H9 (cell line): Measurements from ENCODE around the gene CEP112. TPM values are rescaled to one million over a fixed set of nuclear protein-coding genes. Genes with fewer than 3 reads are reported as not detected.

Experiments used
- DNase-seq: peaks from one replicate; pipeline ENCODE4 v3.0.0-alpha.2; 2017
- H2AFZ ChIP-seq: one replicate; pipeline ENCODE4 v1.6.1; 2013; ENCODE audit warnings: mild to moderate bottlenecking, low read length, control low read depth, moderate library complexity
- H2AK5ac ChIP-seq: 2 replicates; pipeline ENCODE4 v1.6.1; 2013; ENCODE audit warnings: low read length, control low read depth, mixed read lengths; ENCODE audit not compliant: insufficient read length
- H2BK120ac ChIP-seq: one replicate; pipeline ENCODE4 v1.6.1; 2013; ENCODE audit warnings: low read depth, mild to moderate bottlenecking, low read length, control low read depth, inconsistent platforms; ENCODE audit not compliant: poor library complexity, severe bottlenecking
- H2BK12ac ChIP-seq: 2 replicates; pipeline ENCODE4 v1.6.1; 2013; ENCODE audit warnings: low read length, control low read depth, mixed read lengths, low read depth; ENCODE audit not compliant: insufficient read length
- H2BK15ac ChIP-seq: 2 replicates; pipeline ENCODE4 v1.6.1; 2013; ENCODE audit warnings: low read depth, low read length, control low read depth
- H2BK20ac ChIP-seq: one replicate; pipeline ENCODE4 v1.6.1; 2013; ENCODE audit warnings: low read depth, mild to moderate bottlenecking, low read length, control low read depth, inconsistent platforms; ENCODE audit not compliant: poor library complexity, severe bottlenecking
- H2BK5ac ChIP-seq: 2 replicates; pipeline ENCODE4 v1.6.1; 2013; ENCODE audit warnings: low read length, control low read depth, mixed read lengths; ENCODE audit not compliant: insufficient read length
- H3K14ac ChIP-seq: 2 replicates; pipeline ENCODE4 v1.6.1; 2013; ENCODE audit warnings: low read length, control low read depth; ENCODE audit not compliant: insufficient read depth
- H3K18ac ChIP-seq: 2 replicates; pipeline ENCODE4 v1.6.1; 2013; ENCODE audit warnings: low read depth, mild to moderate bottlenecking, mixed read lengths, low read length, control low read depth; ENCODE audit not compliant: insufficient read length
- H3K23ac ChIP-seq: 2 replicates; pipeline ENCODE4 v1.6.1; 2013; ENCODE audit warnings: low read length, control low read depth, mixed read lengths, low read depth; ENCODE audit not compliant: insufficient read length
- H3K23me2 ChIP-seq: 2 replicates; pipeline ENCODE4 v1.6.1; 2013; ENCODE audit warnings: low read depth, mild to moderate bottlenecking, mixed read lengths, low read length, control low read depth; ENCODE audit not compliant: insufficient read length, poor library complexity, severe bottlenecking
- H3K27ac ChIP-seq: 2 replicates; pipeline ENCODE4 v1.5.1; 2013; ENCODE audit warnings: low read length, control low read depth, mixed read lengths, low read depth; ENCODE audit not compliant: insufficient read length
- H3K27me3 ChIP-seq: 2 replicates; pipeline ENCODE4 v1.6.1; 2013; ENCODE audit warnings: low read length, control low read depth, inconsistent platforms; ENCODE audit not compliant: insufficient read depth
- H3K4ac ChIP-seq: 2 replicates; pipeline ENCODE4 v1.6.1; 2013; ENCODE audit warnings: low read depth, mild to moderate bottlenecking, control low read depth, inconsistent platforms, low read length, moderate library complexity
- H3K4me1 ChIP-seq: 2 replicates; pipeline ENCODE4 v1.6.1; 2013; ENCODE audit warnings: low read length, control low read depth, inconsistent platforms; ENCODE audit not compliant: insufficient read depth
- H3K4me2 ChIP-seq: 2 replicates; pipeline ENCODE4 v1.6.1; 2013; ENCODE audit warnings: low read length, control low read depth, mixed read lengths; ENCODE audit not compliant: insufficient read length, insufficient read depth
- H3K56ac ChIP-seq: 2 replicates; pipeline ENCODE4 v1.6.1; 2013; ENCODE audit warnings: low read depth, mild to moderate bottlenecking, mixed read lengths, low read length, control low read depth; ENCODE audit not compliant: insufficient read length
- H3K79me1 ChIP-seq: 2 replicates; pipeline ENCODE4 v1.6.1; 2013; ENCODE audit warnings: low read depth, mild to moderate bottlenecking, moderate library complexity, low read length, control low read depth, inconsistent platforms; ENCODE audit not compliant: insufficient read depth, poor library complexity, severe bottlenecking
- H3K79me2 ChIP-seq: 2 replicates; pipeline ENCODE4 v1.6.1; 2013; ENCODE audit warnings: low read length, control low read depth, inconsistent platforms; ENCODE audit not compliant: insufficient read depth
- H3K9ac ChIP-seq: 2 replicates; pipeline ENCODE4 v1.6.1; 2013; ENCODE audit warnings: low read length, control low read depth, mixed read lengths; ENCODE audit not compliant: insufficient read length; ENCODE audit errors: extremely low read depth
- H3K9me3 ChIP-seq: one replicate; pipeline ENCODE4 v1.6.1; 2013; ENCODE audit warnings: low read depth, low read length, inconsistent platforms; ENCODE audit not compliant: control insufficient read depth
- H3T11ph ChIP-seq: one replicate; pipeline ENCODE4 v1.6.1; 2013; ENCODE audit warnings: mild to moderate bottlenecking, low read length, control low read depth, inconsistent platforms
- H4K20me1 ChIP-seq: one replicate; pipeline ENCODE4 v1.6.1; 2013; ENCODE audit not compliant: control insufficient read depth, insufficient read length, insufficient read depth
- H4K5ac ChIP-seq: 2 replicates; pipeline ENCODE4 v1.6.1; 2013; ENCODE audit warnings: low read depth, mild to moderate bottlenecking, mixed read lengths, low read length, control low read depth; ENCODE audit not compliant: insufficient read length
- H4K8ac ChIP-seq: replicated peaks from 2 replicates; pipeline ENCODE4 v1.6.1; 2013; ENCODE audit warnings: low read length, control low read depth, mixed read lengths, low read depth; ENCODE audit not compliant: insufficient read length
- H4K91ac ChIP-seq: 2 replicates; pipeline ENCODE4 v1.6.1; 2013; ENCODE audit warnings: low read depth, mild to moderate bottlenecking, moderate library complexity, mixed read lengths, low read length, control low read depth; ENCODE audit not compliant: insufficient read length
- H3K27ac Mint-ChIP-seq, 3 experiments: 2 replicates in 2 of 3; 3 replicates in 1 of 3; pipeline ENCODE4 v1.8.0; 2020 to 2021; ENCODE audit warnings: mixed read lengths in 3 of 3, mild to moderate bottlenecking in 1 of 3, moderate library complexity in 1 of 3
- H3K27me3 Mint-ChIP-seq: 2 replicates; pipeline ENCODE4 v1.8.0; 2021; ENCODE audit warnings: low read depth, mild to moderate bottlenecking, moderate library complexity, mixed read lengths
- H3K36me3 Mint-ChIP-seq, 3 experiments: 2 replicates in 2 of 3; 3 replicates in 1 of 3; pipeline ENCODE4 v1.8.0; 2020 to 2021; ENCODE audit warnings: low read depth in 3 of 3, mixed read lengths in 3 of 3; ENCODE audit not compliant: insufficient read depth in 1 of 3
- H3K4me1 Mint-ChIP-seq, 2 experiments: 2 replicates each; pipeline ENCODE4 v1.8.0; 2020; ENCODE audit warnings: mixed read lengths in 2 of 2
- H3K4me3 Mint-ChIP-seq, 2 experiments: 2 replicates in 1 of 2; 3 replicates in 1 of 2; pipeline ENCODE4 v1.8.0; 2020 to 2021; ENCODE audit warnings: mild to moderate bottlenecking in 2 of 2, mixed read lengths in 2 of 2, moderate library complexity in 1 of 2
- H3K9me3 Mint-ChIP-seq, 2 experiments: 2 replicates in 1 of 2; 3 replicates in 1 of 2; pipeline ENCODE4 v1.8.0; 2020; ENCODE audit warnings: mild to moderate bottlenecking in 2 of 2, mixed read lengths in 2 of 2, moderate library complexity in 1 of 2
- WGBS: extraction: QIAGEN DNeasy Blood & Tissue Kit; methylation state at CpG from one replicate; pipeline ENCODE4 v1.1.7; 2013; ENCODE audit warnings: missing lambda C conversion rate, low lambda C conversion rate, mixed read lengths; ENCODE audit not compliant: insufficient read length; ENCODE audit errors: extremely low coverage; 5-methylcytosine and 5-hydroxymethylcytosine counted together
- total RNA-seq: library from RNA; stranded (reverse); gene quantifications from 2 replicates; pipeline ENCODE4 v1.2.1, GENCODE V29; 2021
- TF ChIP-seq, protein P1 (sequence below): fragments of 200-600 bp; sonication (generic); conservative IDR thresholded peaks from 3 replicates; pipeline ENCODE4 v1.8.0; 2021; ENCODE audit warnings: antibody characterized with exemption, mild to moderate bottlenecking

CEP112 gene
- total RNA-seq, 1 experiment from 2014 or later, result 5.4 TPM

DNA sequence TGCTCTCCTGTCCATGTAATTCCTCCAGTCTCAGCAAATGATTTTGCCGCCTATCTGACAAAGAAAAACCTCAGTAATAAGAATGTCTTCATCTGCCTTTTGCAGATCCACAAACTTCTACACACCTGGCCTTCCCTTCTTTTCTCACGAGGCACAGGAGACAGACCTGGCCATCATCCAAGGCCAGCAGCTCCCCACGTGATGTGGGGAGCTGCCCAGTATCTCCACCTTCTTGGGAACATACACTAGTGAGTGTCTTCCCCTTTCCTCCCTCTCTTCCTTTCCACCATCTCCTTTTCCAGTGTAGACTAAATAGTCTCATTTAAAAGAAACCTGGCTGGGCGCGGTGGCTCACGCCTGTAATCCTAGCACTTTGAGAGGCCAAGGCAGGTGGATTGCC, 274.4 kb downstream of the CEP112 start:
- no peaks in the 10 kb centered on the region for H3K4me1 ChIP-seq
- H3K14ac ChIP-seq, result no peak overlapping the region
- H3K56ac ChIP-seq, result no peak overlapping the region
- H2BK12ac ChIP-seq, result no peak overlapping the region
- TF ChIP-seq, protein P1, sequence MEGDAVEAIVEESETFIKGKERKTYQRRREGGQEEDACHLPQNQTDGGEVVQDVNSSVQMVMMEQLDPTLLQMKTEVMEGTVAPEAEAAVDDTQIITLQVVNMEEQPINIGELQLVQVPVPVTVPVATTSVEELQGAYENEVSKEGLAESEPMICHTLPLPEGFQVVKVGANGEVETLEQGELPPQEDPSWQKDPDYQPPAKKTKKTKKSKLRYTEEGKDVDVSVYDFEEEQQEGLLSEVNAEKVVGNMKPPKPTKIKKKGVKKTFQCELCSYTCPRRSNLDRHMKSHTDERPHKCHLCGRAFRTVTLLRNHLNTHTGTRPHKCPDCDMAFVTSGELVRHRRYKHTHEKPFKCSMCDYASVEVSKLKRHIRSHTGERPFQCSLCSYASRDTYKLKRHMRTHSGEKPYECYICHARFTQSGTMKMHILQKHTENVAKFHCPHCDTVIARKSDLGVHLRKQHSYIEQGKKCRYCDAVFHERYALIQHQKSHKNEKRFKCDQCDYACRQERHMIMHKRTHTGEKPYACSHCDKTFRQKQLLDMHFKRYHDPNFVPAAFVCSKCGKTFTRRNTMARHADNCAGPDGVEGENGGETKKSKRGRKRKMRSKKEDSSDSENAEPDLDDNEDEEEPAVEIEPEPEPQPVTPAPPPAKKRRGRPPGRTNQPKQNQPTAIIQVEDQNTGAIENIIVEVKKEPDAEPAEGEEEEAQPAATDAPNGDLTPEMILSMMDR, result no peak
- no peaks in the 10 kb centered on the region for H3K36me3 Mint-ChIP-seq
- H4K20me1 ChIP-seq, result no peaks in the 10 kb centered on the region
- H3K79me2 ChIP-seq, result no peaks in the 10 kb centered on the region
- H3K27ac ChIP-seq, result no peak overlapping the region
- no peak overlapping the region for H3K4me2 ChIP-seq
- no peak overlapping the region for H3K4ac ChIP-seq
- H4K91ac ChIP-seq, result no peak overlapping the region
- no CpG with 5 or more reads among the region's 6 CpGs for WGBS
- no peak overlapping the region for H3K23ac ChIP-seq
- H3K9ac ChIP-seq, result no peak overlapping the region
- DNase-seq, result no peak
- no peaks in the 10 kb centered on the region for H3K27me3 ChIP-seq
- no peak overlapping the region for H3K27ac Mint-ChIP-seq
- no peak overlapping the region for H2BK20ac ChIP-seq
- no peak overlapping the region for H2BK5ac ChIP-seq
- no peaks in the 10 kb centered on the region for H3K9me3 Mint-ChIP-seq
- H2AK5ac ChIP-seq, result no peak overlapping the region
- H3K79me1 ChIP-seq, result no peaks in the 10 kb centered on the region
- no peak overlapping the region for H3T11ph ChIP-seq
- no peaks in the 10 kb centered on the region for H3K23me2 ChIP-seq
- peaks cover 9 to 13% of the 10 kb centered on the region in 2 experiments for H3K4me1 Mint-ChIP-seq
- no peaks in the 10 kb centered on the region for H3K9me3 ChIP-seq
- H4K8ac ChIP-seq, result no peak overlapping the region
- H4K5ac ChIP-seq, result no peak overlapping the region
- H2BK15ac ChIP-seq, result no peak overlapping the region
- no peak overlapping the region for H3K18ac ChIP-seq
- no peak overlapping the region for H3K4me3 Mint-ChIP-seq
- no peak overlapping the region for H2AFZ ChIP-seq
- no peaks in the 10 kb centered on the region for H3K27me3 Mint-ChIP-seq
- H2BK120ac ChIP-seq, result no peak overlapping the region
